H9 (cell line): ENCODE data around the gene ZNF485. TPM values are rescaled to one million over a fixed set of nuclear protein-coding genes. Genes with fewer than 3 reads are reported as not detected.

ENCODE experiments used
- DNase-seq: peaks from one replicate; pipeline ENCODE4 v3.0.0-alpha.2; 2017
- H2AFZ ChIP-seq: one replicate; pipeline ENCODE4 v1.6.1; 2013; ENCODE audit warnings: mild to moderate bottlenecking, low read length, control low read depth, moderate library complexity
- H2AK5ac ChIP-seq: 2 replicates; pipeline ENCODE4 v1.6.1; 2013; ENCODE audit warnings: low read length, control low read depth, mixed read lengths; ENCODE audit not compliant: insufficient read length
- H2BK120ac ChIP-seq: one replicate; pipeline ENCODE4 v1.6.1; 2013; ENCODE audit warnings: low read depth, mild to moderate bottlenecking, low read length, control low read depth, inconsistent platforms; ENCODE audit not compliant: poor library complexity, severe bottlenecking
- H2BK12ac ChIP-seq: 2 replicates; pipeline ENCODE4 v1.6.1; 2013; ENCODE audit warnings: low read length, control low read depth, mixed read lengths, low read depth; ENCODE audit not compliant: insufficient read length
- H2BK15ac ChIP-seq: 2 replicates; pipeline ENCODE4 v1.6.1; 2013; ENCODE audit warnings: low read depth, low read length, control low read depth
- H2BK20ac ChIP-seq: one replicate; pipeline ENCODE4 v1.6.1; 2013; ENCODE audit warnings: low read depth, mild to moderate bottlenecking, low read length, control low read depth, inconsistent platforms; ENCODE audit not compliant: poor library complexity, severe bottlenecking
- H2BK5ac ChIP-seq: 2 replicates; pipeline ENCODE4 v1.6.1; 2013; ENCODE audit warnings: low read length, control low read depth, mixed read lengths; ENCODE audit not compliant: insufficient read length
- H3K14ac ChIP-seq: 2 replicates; pipeline ENCODE4 v1.6.1; 2013; ENCODE audit warnings: low read length, control low read depth; ENCODE audit not compliant: insufficient read depth
- H3K18ac ChIP-seq: 2 replicates; pipeline ENCODE4 v1.6.1; 2013; ENCODE audit warnings: low read depth, mild to moderate bottlenecking, mixed read lengths, low read length, control low read depth; ENCODE audit not compliant: insufficient read length
- H3K23ac ChIP-seq: 2 replicates; pipeline ENCODE4 v1.6.1; 2013; ENCODE audit warnings: low read length, control low read depth, mixed read lengths, low read depth; ENCODE audit not compliant: insufficient read length
- H3K23me2 ChIP-seq: 2 replicates; pipeline ENCODE4 v1.6.1; 2013; ENCODE audit warnings: low read depth, mild to moderate bottlenecking, mixed read lengths, low read length, control low read depth; ENCODE audit not compliant: insufficient read length, poor library complexity, severe bottlenecking
- H3K27ac ChIP-seq: 2 replicates; pipeline ENCODE4 v1.5.1; 2013; ENCODE audit warnings: low read length, control low read depth, mixed read lengths, low read depth; ENCODE audit not compliant: insufficient read length
- H3K27me3 ChIP-seq: 2 replicates; pipeline ENCODE4 v1.6.1; 2013; ENCODE audit warnings: low read length, control low read depth, inconsistent platforms; ENCODE audit not compliant: insufficient read depth
- H3K4ac ChIP-seq: 2 replicates; pipeline ENCODE4 v1.6.1; 2013; ENCODE audit warnings: low read depth, mild to moderate bottlenecking, control low read depth, inconsistent platforms, low read length, moderate library complexity
- H3K4me1 ChIP-seq: 2 replicates; pipeline ENCODE4 v1.6.1; 2013; ENCODE audit warnings: low read length, control low read depth, inconsistent platforms; ENCODE audit not compliant: insufficient read depth
- H3K4me2 ChIP-seq: 2 replicates; pipeline ENCODE4 v1.6.1; 2013; ENCODE audit warnings: low read length, control low read depth, mixed read lengths; ENCODE audit not compliant: insufficient read length, insufficient read depth
- H3K56ac ChIP-seq: 2 replicates; pipeline ENCODE4 v1.6.1; 2013; ENCODE audit warnings: low read depth, mild to moderate bottlenecking, mixed read lengths, low read length, control low read depth; ENCODE audit not compliant: insufficient read length
- H3K79me1 ChIP-seq: 2 replicates; pipeline ENCODE4 v1.6.1; 2013; ENCODE audit warnings: low read depth, mild to moderate bottlenecking, moderate library complexity, low read length, control low read depth, inconsistent platforms; ENCODE audit not compliant: insufficient read depth, poor library complexity, severe bottlenecking
- H3K79me2 ChIP-seq: 2 replicates; pipeline ENCODE4 v1.6.1; 2013; ENCODE audit warnings: low read length, control low read depth, inconsistent platforms; ENCODE audit not compliant: insufficient read depth
- H3K9ac ChIP-seq: 2 replicates; pipeline ENCODE4 v1.6.1; 2013; ENCODE audit warnings: low read length, control low read depth, mixed read lengths; ENCODE audit not compliant: insufficient read length; ENCODE audit errors: extremely low read depth
- H3K9me3 ChIP-seq: one replicate; pipeline ENCODE4 v1.6.1; 2013; ENCODE audit warnings: low read depth, low read length, inconsistent platforms; ENCODE audit not compliant: control insufficient read depth
- H3T11ph ChIP-seq: one replicate; pipeline ENCODE4 v1.6.1; 2013; ENCODE audit warnings: mild to moderate bottlenecking, low read length, control low read depth, inconsistent platforms
- H4K20me1 ChIP-seq: one replicate; pipeline ENCODE4 v1.6.1; 2013; ENCODE audit not compliant: control insufficient read depth, insufficient read length, insufficient read depth
- H4K5ac ChIP-seq: 2 replicates; pipeline ENCODE4 v1.6.1; 2013; ENCODE audit warnings: low read depth, mild to moderate bottlenecking, mixed read lengths, low read length, control low read depth; ENCODE audit not compliant: insufficient read length
- H4K8ac ChIP-seq: replicated peaks from 2 replicates; pipeline ENCODE4 v1.6.1; 2013; ENCODE audit warnings: low read length, control low read depth, mixed read lengths, low read depth; ENCODE audit not compliant: insufficient read length
- H4K91ac ChIP-seq: 2 replicates; pipeline ENCODE4 v1.6.1; 2013; ENCODE audit warnings: low read depth, mild to moderate bottlenecking, moderate library complexity, mixed read lengths, low read length, control low read depth; ENCODE audit not compliant: insufficient read length
- H3K27ac Mint-ChIP-seq, 3 experiments: 2 replicates in 2 of 3; 3 replicates in 1 of 3; pipeline ENCODE4 v1.8.0; 2020 to 2021; ENCODE audit warnings: mixed read lengths in 3 of 3, mild to moderate bottlenecking in 1 of 3, moderate library complexity in 1 of 3
- H3K27me3 Mint-ChIP-seq: 2 replicates; pipeline ENCODE4 v1.8.0; 2021; ENCODE audit warnings: low read depth, mild to moderate bottlenecking, moderate library complexity, mixed read lengths
- H3K36me3 Mint-ChIP-seq, 3 experiments: 2 replicates in 2 of 3; 3 replicates in 1 of 3; pipeline ENCODE4 v1.8.0; 2020 to 2021; ENCODE audit warnings: low read depth in 3 of 3, mixed read lengths in 3 of 3; ENCODE audit not compliant: insufficient read depth in 1 of 3
- H3K4me1 Mint-ChIP-seq, 2 experiments: 2 replicates each; pipeline ENCODE4 v1.8.0; 2020; ENCODE audit warnings: mixed read lengths in 2 of 2
- H3K4me3 Mint-ChIP-seq, 2 experiments: 2 replicates in 1 of 2; 3 replicates in 1 of 2; pipeline ENCODE4 v1.8.0; 2020 to 2021; ENCODE audit warnings: mild to moderate bottlenecking in 2 of 2, mixed read lengths in 2 of 2, moderate library complexity in 1 of 2
- H3K9me3 Mint-ChIP-seq, 2 experiments: 2 replicates in 1 of 2; 3 replicates in 1 of 2; pipeline ENCODE4 v1.8.0; 2020; ENCODE audit warnings: mild to moderate bottlenecking in 2 of 2, mixed read lengths in 2 of 2, moderate library complexity in 1 of 2
- CTCF ChIP-seq: fragments of 200-600 bp; sonication (generic); conservative IDR thresholded peaks from 3 replicates; pipeline ENCODE4 v1.8.0; 2021; ENCODE audit warnings: antibody characterized with exemption, mild to moderate bottlenecking
- WGBS: extraction: QIAGEN DNeasy Blood & Tissue Kit; methylation state at CpG from one replicate; pipeline ENCODE4 v1.1.7; 2013; ENCODE audit warnings: missing lambda C conversion rate, low lambda C conversion rate, mixed read lengths; ENCODE audit not compliant: insufficient read length; ENCODE audit errors: extremely low coverage; 5-methylcytosine and 5-hydroxymethylcytosine counted together
- total RNA-seq: library from RNA; stranded (reverse); gene quantifications from 2 replicates; pipeline ENCODE4 v1.2.1, GENCODE V29; 2021

ZNF485 gene
- total RNA-seq, 1 experiment from 2014 or later, result 8.9 TPM

- Histone ChIP-seq H3K23ac (no peak overlapping the region), H3K14ac (no peak overlapping the region), H4K91ac (no peak overlapping the region), H3K9me3 (no peaks in the 10 kb centered on the region), H3K18ac (no peak overlapping the region), H2BK15ac (no peak overlapping the region), H2BK120ac (no peak overlapping the region), H4K8ac (no peak overlapping the region), H3K56ac (no peak overlapping the region), H3K79me1 (no peaks in the 10 kb centered on the region), H3K4ac (no peak overlapping the region), H3K9ac (no peak overlapping the region), H3K79me2 (no peaks in the 10 kb centered on the region), H2BK5ac (no peak overlapping the region), H3K27me3 (no peaks in the 10 kb centered on the region), H4K20me1 (no peaks in the 10 kb centered on the region), H3K27ac (no peak overlapping the region), H2BK20ac (no peak overlapping the region), H4K5ac (no peak overlapping the region), H3K4me1 (no peaks in the 10 kb centered on the region), H2BK12ac (no peak overlapping the region), H3K23me2 (no peaks in the 10 kb centered on the region), H2AFZ (no peak overlapping the region), H2AK5ac (no peak overlapping the region), H3T11ph (no peak overlapping the region), H3K4me2 (no peak overlapping the region)
- Mint-ChIP-seq H3K9me3 (peaks cover 0 to 1% of the 10 kb centered on the region in 2 experiments; a peak in 2 of 5 replicates), H3K27me3 (peaks cover 19% of the 10 kb centered on the region), H3K4me3 (no peak overlapping the region), H3K27ac (no peak overlapping the region), H3K36me3 (peaks cover 0 to 2% (median 0%) of the 10 kb centered on the region in 3 experiments; a peak in 1 of 7 replicates), H3K4me1 (peaks cover 9 to 15% of the 10 kb centered on the region in 2 experiments)
- no peak for DNase-seq
- TF ChIP-seq CTCF, result no peak
- no CpG with 5 or more reads among the region's 8 CpGs for WGBS
Observed at GRCh38 chr10:43655311-43655710, 49.1 kb downstream of the ZNF485 start.
